Heart left ventricle (tissue), 13 donors: ENCODE measurements around the gene PRKG1.

Experiments used
- POLR2A ChIP-seq, 2 donors: fragments of 450-650 bp; IDR thresholded peaks; one replicate each; pipeline ENCODE4 v1.6.1; 2017; ENCODE audit warnings: antibody characterized with exemption in 2 of 2, mild to moderate bottlenecking in 2 of 2, moderate library complexity in 2 of 2
- TF ChIP-seq, protein P1 (sequence below), 12 donors: fragments of 200-600 bp; sonication (generic) in 4 of 12; IDR thresholded peaks; one replicate each; pipeline versions ENCODE4 v1.5.0 to v1.8.0; 2018 to 2022; ENCODE audit warnings: antibody characterized with exemption in 12 of 12, mild to moderate bottlenecking in 5 of 12
- donor health status: ischemic (EF 13 %, LVEDD 7.1; RV severe dilation, severe dysfunction).
- donor health status: DM: no; HTN: yes; CAD: no.
- donor health status: DM: no; HTN: no; CAD: no.
- donor health status: ischemic (EF 25% LVEDD 6.9; RV normal size, moderate dysfunction).
- donor health status: ischemic (EF 25% LVEDD 5.7; RV mildly dilated, moderate dysfunction).
- donor health status: ischemic (EF 35%, LVEDD 5.7; RV mildly dilated, moderate dysfunction).
- donor health status: nonischemic (EF 11% LVEDD 7.7; RV severe dilation, severe dysfunction).
- donor health status: DM: yes; HTN: yes; CAD: no.
- donor health status: PGD.
- donor health status: ischemic (EF 29% LVEDD 5.4; RV normal size, mild dysfunction).
- donor health status: nonischemic (EF 23%, LVEDD 6.1; RV moderate dilation, normal function).

DNA sequence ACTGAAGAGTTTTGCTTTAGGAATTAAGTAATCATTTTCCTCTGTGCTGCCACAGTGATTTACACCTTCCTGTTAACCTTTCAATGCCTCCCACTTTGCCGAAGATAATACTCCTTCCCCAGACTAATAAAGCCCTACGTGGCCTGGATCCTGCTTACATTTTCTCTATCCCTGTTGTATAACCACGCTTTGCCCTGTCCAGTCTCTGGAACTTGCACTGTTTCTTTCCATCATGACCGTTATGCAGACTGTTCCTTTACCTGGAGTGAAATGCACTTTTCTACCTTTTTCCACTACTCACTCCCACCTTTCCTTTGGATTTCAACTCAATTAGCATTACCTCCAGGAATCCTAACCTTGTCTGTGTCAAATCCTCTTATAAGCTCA lies 154.4 kb downstream of the PRKG1 start:
- TF ChIP-seq, protein P1, sequence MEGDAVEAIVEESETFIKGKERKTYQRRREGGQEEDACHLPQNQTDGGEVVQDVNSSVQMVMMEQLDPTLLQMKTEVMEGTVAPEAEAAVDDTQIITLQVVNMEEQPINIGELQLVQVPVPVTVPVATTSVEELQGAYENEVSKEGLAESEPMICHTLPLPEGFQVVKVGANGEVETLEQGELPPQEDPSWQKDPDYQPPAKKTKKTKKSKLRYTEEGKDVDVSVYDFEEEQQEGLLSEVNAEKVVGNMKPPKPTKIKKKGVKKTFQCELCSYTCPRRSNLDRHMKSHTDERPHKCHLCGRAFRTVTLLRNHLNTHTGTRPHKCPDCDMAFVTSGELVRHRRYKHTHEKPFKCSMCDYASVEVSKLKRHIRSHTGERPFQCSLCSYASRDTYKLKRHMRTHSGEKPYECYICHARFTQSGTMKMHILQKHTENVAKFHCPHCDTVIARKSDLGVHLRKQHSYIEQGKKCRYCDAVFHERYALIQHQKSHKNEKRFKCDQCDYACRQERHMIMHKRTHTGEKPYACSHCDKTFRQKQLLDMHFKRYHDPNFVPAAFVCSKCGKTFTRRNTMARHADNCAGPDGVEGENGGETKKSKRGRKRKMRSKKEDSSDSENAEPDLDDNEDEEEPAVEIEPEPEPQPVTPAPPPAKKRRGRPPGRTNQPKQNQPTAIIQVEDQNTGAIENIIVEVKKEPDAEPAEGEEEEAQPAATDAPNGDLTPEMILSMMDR (IDR thresholded peaks at IDR 0.05): no peak
- TF ChIP-seq POLR2A (IDR thresholded peaks at IDR 0.05): no peak
